Urinary bladder (tissue), 4 donors: ENCODE results near the gene PCDHGC4. TPM values are rescaled to one million over a fixed set of nuclear protein-coding genes. Genes with fewer than 3 reads are reported as not detected.
A peak's percentile ranks its signal among the peaks of the same experiment; 100 is the strongest.

Experiments
- DNase-seq: peaks from one replicate; pipeline ENCODE4 v3.0.0-alpha.2; 2015; ENCODE audit errors: extremely low spot score
- H3K27ac ChIP-seq: one replicate; pipeline ENCODE4 v1.5.1; 2013; ENCODE audit warnings: low read depth, mild to moderate bottlenecking, moderate library complexity
- H3K36me3 ChIP-seq: one replicate; pipeline ENCODE4 v1.6.1; 2013; ENCODE audit warnings: mild to moderate bottlenecking, moderate library complexity; ENCODE audit not compliant: insufficient read depth
- H3K4me1 ChIP-seq: one replicate; pipeline ENCODE4 v1.6.1; 2013; ENCODE audit warnings: mild to moderate bottlenecking, moderate library complexity; ENCODE audit not compliant: insufficient read depth
- H3K4me3 ChIP-seq: one replicate; pipeline ENCODE4 v1.5.1; 2013; ENCODE audit warnings: low read depth, low read length
- WGBS: extraction: QIAGEN DNeasy Blood & Tissue Kit; methylation state at CpG from one replicate; pipeline ENCODE4 v1.1.7; 2013; 5-methylcytosine and 5-hydroxymethylcytosine counted together
- polyA plus RNA-seq: library from polyadenylated mRNA; stranded (reverse); fragments of 200-250 nt; gene quantifications from one replicate; pipeline ENCODE4 v1.2.3, GENCODE V29; 2013
- total RNA-seq: library from RNA; depleted of rRNA; stranded (reverse); fragments of >200 nt; gene quantifications from one replicate; pipeline ENCODE4 v1.2.3, GENCODE V29; 2014
- donor health status: healthy with polysubstance abuse.
- donor health status: healthy.

The PCDHGC4 gene
- total RNA-seq (6.8 TPM), polyA plus RNA-seq (0.23 TPM)

- Histone ChIP-seq H3K4me3 (peak within 1 kb of the TSS; percentile 28), H3K27ac (no peak within 1 kb of the TSS), H3K4me1 (peaks cover 2% of the 10 kb centered on the region), H3K36me3 (no peaks in the 10 kb centered on the region)
- WGBS, result 8% methylated on average over 39 of the region's 39 CpGs
- no peak for DNase-seq
Measured at GRCh38 chr5:141484641-141485311, at the start of gene PCDHGC4. PCDHGC4 (plus strand) TSS chr5:141485030; CDS start chr5:141485174, 144 bp downstream.

DNA sequence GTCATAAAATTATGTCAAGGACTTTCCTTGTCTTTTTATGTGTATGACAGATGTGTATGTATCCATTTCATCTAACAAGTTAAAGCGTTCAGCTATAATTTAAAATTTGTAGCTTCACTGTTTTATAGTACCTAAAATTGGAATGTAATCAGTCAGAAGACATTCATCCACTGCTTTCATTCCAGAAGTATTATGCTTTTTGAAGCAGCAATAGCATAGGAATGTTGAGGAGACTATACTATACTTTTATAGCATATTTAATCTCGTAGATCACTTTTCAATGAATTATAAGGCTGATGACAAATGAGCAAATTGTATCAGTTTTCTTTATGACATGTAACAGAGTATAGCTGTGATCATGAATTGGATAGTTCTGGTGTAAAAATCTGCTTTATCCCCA is 47.6 kb upstream of the PCDHGC4 start:
- Histone ChIP-seq H3K27ac (no peak overlapping the region), H3K4me3 (no peak overlapping the region), H3K36me3 (no peaks in the 10 kb centered on the region), H3K4me1 (no peaks in the 10 kb centered on the region)
- no peak for DNase-seq
- 92% methylated on average over 2 of the region's 2 CpGs for WGBS

- WGBS, result 62% methylated on average over 10 of the region's 10 CpGs
- Histone ChIP-seq H3K36me3 (no peaks in the 10 kb centered on the region), H3K4me3 (no peak overlapping the region), H3K27ac (no peak overlapping the region), H3K4me1 (no peaks in the 10 kb centered on the region)
- DNase-seq, result no peak
Measured at GRCh38 chr5:141439411-141440141, 45.3 kb upstream of the PCDHGC4 start.

GRCh38 chr5:141440341-141440740 is 44.5 kb upstream of the PCDHGC4 start:
- Histone ChIP-seq H3K36me3 (no peaks in the 10 kb centered on the region), H3K4me3 (no peak overlapping the region), H3K4me1 (no peaks in the 10 kb centered on the region), H3K27ac (no peak overlapping the region)
- no peak for DNase-seq
- WGBS, result 95% methylated on average over 9 of the region's 9 CpGs

GRCh38 chr5:141441571-141442170 is 43.2 kb upstream of the PCDHGC4 start:
- Histone ChIP-seq H3K36me3 (no peaks in the 10 kb centered on the region), H3K27ac (no peak overlapping the region), H3K4me3 (no peak overlapping the region), H3K4me1 (no peaks in the 10 kb centered on the region)
- WGBS, result 44% methylated on average over 50 of the region's 50 CpGs
- no peak for DNase-seq

DNA sequence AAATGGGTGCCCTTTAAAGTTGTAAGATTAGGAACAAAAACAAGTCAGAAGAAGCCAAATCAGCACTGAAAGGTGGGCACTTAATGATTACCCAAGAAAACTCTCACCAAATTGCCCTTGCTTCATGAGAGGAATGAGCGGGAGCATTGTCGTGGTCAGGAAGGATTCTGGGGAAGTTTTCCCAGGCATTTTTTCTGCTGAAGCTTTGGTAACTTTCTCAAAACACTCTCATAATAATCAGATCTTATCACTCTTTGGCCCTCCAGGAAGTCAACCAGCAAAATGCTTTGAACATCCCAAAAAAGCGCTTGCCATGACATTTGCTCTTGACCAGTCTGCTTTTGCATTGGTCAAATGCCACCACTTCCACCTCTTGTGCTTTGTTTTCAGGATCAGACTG is 19.5 kb upstream of the PCDHGC4 start:
- no peaks in the 10 kb centered on the region for H3K4me1 ChIP-seq
- H3K27ac ChIP-seq, result no peak overlapping the region
- WGBS, result 95% methylated on average over 3 of the region's 3 CpGs
- H3K4me3 ChIP-seq, result no peak overlapping the region
- no peak for DNase-seq
- no peaks in the 10 kb centered on the region for H3K36me3 ChIP-seq

DNA sequence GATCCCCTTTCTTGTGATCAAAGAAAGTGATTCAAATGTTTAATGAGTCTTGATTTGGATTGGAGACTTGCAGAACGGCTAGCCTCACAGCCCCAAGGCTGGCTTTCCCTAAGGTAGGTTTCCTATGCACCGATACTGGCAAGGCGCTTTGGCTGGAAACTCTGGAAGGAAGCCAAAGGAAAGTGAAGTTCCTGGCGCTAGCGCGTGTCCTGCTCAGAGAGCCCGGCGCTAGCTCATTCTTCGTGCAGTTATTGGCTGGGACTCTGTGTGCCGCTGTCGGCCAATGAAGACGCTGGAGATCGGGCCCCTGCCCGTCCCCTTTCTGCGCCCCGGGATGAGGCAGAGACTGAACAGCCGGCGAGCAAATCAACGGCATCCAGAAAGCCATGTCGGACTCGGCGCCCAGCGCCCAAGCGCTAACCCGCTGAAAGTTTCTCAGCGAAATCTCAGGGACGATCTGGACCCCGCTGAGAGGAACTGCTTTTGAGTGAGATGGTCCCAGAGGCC is 9.2 kb upstream of the PCDHGC4 start, which contains the start of gene PCDHGC3:
TSS of gene PCDHGC3 (plus strand) at position 342 of the 507 bp plus-strand sequence. CDS start at position 493, 151 bp downstream.
- WGBS, result under 1% methylated on average over 28 of the region's 28 CpGs
- Histone ChIP-seq H3K4me3 (peak within 1 kb of the TSS; percentile 40), H3K36me3 (no peaks in the 10 kb centered on the region), H3K4me1 (no peaks in the 10 kb centered on the region), H3K27ac (peak within 1 kb of the TSS; percentile 57)
- peak; percentile 84 for DNase-seq

DNA sequence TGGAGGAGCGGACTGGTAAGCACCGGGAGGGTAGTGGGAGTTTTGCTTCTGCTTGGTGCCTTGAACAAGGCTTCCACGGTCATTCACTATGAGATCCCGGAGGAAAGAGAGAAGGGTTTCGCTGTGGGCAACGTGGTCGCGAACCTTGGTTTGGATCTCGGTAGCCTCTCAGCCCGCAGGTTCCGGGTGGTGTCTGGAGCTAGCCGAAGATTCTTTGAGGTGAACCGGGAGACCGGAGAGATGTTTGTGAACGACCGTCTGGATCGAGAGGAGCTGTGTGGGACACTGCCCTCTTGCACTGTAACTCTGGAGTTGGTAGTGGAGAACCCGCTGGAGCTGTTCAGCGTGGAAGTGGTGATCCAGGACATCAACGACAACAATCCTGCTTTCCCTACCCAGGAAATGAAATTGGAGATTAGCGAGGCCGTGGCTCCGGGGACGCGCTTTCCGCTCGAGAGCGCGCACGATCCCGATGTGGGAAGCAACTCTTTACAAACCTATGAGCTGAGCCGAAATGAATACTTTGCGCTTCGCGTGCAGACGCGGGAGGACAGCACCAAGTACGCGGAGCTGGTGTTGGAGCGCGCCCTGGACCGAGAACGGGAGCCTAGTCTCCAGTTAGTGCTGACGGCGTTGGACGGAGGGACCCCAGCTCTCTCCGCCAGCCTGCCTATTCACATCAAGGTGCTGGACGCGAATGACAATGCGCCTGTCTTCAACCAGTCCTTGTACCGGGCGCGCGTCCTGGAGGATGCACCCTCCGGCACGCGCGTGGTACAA is 8.5 kb upstream of the PCDHGC4 start:
- Histone ChIP-seq H3K27ac (peak overlapping the region; percentile 57), H3K36me3 (no peaks in the 10 kb centered on the region), H3K4me3 (peak overlapping the region; percentile 40), H3K4me1 (no peaks in the 10 kb centered on the region)
- under 1% methylated on average over 58 of the region's 58 CpGs for WGBS
- peak; percentile 69 for DNase-seq

DNA sequence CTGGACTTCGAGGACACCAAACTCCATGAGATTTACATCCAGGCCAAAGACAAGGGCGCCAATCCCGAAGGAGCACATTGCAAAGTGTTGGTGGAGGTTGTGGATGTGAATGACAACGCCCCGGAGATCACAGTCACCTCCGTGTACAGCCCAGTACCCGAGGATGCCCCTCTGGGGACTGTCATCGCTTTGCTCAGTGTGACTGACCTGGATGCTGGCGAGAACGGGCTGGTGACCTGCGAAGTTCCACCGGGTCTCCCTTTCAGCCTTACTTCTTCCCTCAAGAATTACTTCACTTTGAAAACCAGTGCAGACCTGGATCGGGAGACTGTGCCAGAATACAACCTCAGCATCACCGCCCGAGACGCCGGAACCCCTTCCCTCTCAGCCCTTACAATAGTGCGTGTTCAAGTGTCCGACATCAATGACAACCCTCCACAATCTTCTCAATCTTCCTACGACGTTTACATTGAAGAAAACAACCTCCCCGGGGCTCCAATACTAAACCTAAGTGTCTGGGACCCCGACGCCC is 7.7 kb upstream of the PCDHGC4 start:
- no peak for DNase-seq
- Histone ChIP-seq H3K4me1 (no peaks in the 10 kb centered on the region), H3K36me3 (no peaks in the 10 kb centered on the region), H3K4me3 (peak overlapping the region; percentile 40), H3K27ac (no peak overlapping the region)
- 24% methylated on average over 24 of the region's 24 CpGs for WGBS

DNA sequence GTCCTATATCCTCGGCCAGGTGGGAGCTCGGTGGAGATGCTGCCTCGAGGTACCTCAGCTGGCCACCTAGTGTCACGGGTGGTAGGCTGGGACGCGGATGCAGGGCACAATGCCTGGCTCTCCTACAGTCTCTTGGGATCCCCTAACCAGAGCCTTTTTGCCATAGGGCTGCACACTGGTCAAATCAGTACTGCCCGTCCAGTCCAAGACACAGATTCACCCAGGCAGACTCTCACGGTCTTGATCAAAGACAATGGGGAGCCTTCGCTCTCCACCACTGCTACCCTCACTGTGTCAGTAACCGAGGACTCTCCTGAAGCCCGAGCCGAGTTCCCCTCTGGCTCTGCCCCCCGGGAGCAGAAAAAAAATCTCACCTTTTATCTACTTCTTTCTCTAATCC is 7.0 kb upstream of the PCDHGC4 start:
- H3K27ac ChIP-seq, result no peak overlapping the region
- no peaks in the 10 kb centered on the region for H3K4me1 ChIP-seq
- no peaks in the 10 kb centered on the region for H3K36me3 ChIP-seq
- peak overlapping the region; percentile 20 for H3K4me3 ChIP-seq
- 44% methylated on average over 13 of the region's 13 CpGs for WGBS
- no peak for DNase-seq

GRCh38 chr5:141478321-141478945 is 6.4 kb upstream of the PCDHGC4 start:
- 21% methylated on average over 20 of the region's 20 CpGs for WGBS
- Histone ChIP-seq H3K4me1 (no peaks in the 10 kb centered on the region), H3K27ac (no peak overlapping the region), H3K36me3 (no peaks in the 10 kb centered on the region), H3K4me3 (peak overlapping the region; percentile 20)
- no peak for DNase-seq

DNA sequence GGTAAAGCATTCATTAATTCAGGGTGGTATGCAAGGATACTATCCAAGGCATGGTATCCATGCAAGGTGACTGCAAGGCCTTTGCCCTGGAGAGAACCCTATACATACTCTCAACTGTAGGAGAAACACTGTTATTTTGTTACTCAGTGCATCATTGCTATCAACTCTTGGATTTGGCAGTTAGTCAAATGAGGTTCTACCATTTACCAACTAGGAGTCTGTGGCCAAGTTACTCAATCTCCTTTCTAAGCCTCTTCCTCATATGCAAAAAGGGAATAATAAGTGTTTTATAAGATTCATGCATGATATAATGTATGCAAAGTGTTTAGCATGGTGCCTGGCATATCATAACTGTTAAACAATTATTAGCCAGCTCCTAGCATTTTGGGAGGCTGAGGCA is 5.1 kb upstream of the PCDHGC4 start:
- Histone ChIP-seq H3K27ac (no peak overlapping the region), H3K4me1 (peaks cover 2% of the 10 kb centered on the region), H3K4me3 (no peak overlapping the region), H3K36me3 (no peaks in the 10 kb centered on the region)
- no peak for DNase-seq

GRCh38 chr5:141483902-141484301 is 928 bp upstream of the PCDHGC4 start:
- 56% methylated on average over 3 of the region's 3 CpGs for WGBS
- DNase-seq, result no peak
- no peaks in the 10 kb centered on the region for H3K36me3 ChIP-seq
- no peak overlapping the region for H3K4me3 ChIP-seq
- no peak overlapping the region for H3K27ac ChIP-seq
- H3K4me1 ChIP-seq, result peaks cover 2% of the 10 kb centered on the region
